Body of pancreas (tissue), 4 donors: ENCODE measurements around the gene CFAP45. TPM values are rescaled to one million over a fixed set of nuclear protein-coding genes. Genes with fewer than 3 reads are reported as not detected.
A peak's percentile ranks its signal among the peaks of the same experiment; 100 is the strongest.

Source experiments
- ATAC-seq: fragments of 150-250 bp; one replicate; pipeline ENCODE4 v1.9.1; 2016
- DNase-seq, 4 donors: peaks; one replicate each; pipeline ENCODE4 v3.0.0-alpha.2; 2019
- H3K27ac ChIP-seq, 4 donors: fragments of 200-600 bp; sonication (generic); 1 replicate in 3 of 4; 2 replicates in 1 of 4; pipeline versions ENCODE4 v1.5.1 to v1.6.1; 2016 to 2019; ENCODE audit warnings: mild to moderate bottlenecking in 1 of 4, mixed read lengths in 1 of 4, moderate library complexity in 1 of 4
- H3K27me3 ChIP-seq, 2 donors: fragments of 200-600 bp; sonication (generic); one replicate each; pipeline ENCODE4 v1.6.0; 2016; ENCODE audit warnings: mild to moderate bottlenecking in 1 of 2
- H3K36me3 ChIP-seq, 2 donors: fragments of 200-600 bp; sonication (generic); replicated peaks in 1 of 2; 2 replicates each; pipeline ENCODE4 v1.5.1; 2016; ENCODE audit warnings: low read depth in 2 of 2; ENCODE audit not compliant: insufficient read depth in 1 of 2
- H3K4me1 ChIP-seq: fragments of 200-600 bp; sonication (generic); one replicate; pipeline ENCODE4 v1.6.0; 2016
- H3K4me3 ChIP-seq, 2 donors: fragments of 200-600 bp; sonication (generic); 1 replicate in 1 of 2; 2 replicates in 1 of 2; pipeline ENCODE4 v1.5.1; 2016 to 2019
- H3K9me3 ChIP-seq, 3 donors: fragments of 200-600 bp; sonication (generic); 1 replicate in 2 of 3; 2 replicates in 1 of 3; pipeline ENCODE4 v1.5.1; 2016
- POLR2A ChIP-seq, 3 donors: fragments of 450-650 bp; IDR thresholded peaks; one replicate each; pipeline ENCODE4 v1.6.1; 2016; ENCODE audit warnings: antibody characterized with exemption in 3 of 3, mild to moderate bottlenecking in 2 of 3
- WGBS, 2 donors: methylation state at CpG; one replicate each; pipeline ENCODE4 v1.1.5; 2017; 5-methylcytosine and 5-hydroxymethylcytosine counted together
- intact Hi-C: fragments of 100-400 bp; cut with DNase I; formaldehyde crosslinking; loops from one replicate; pipeline ENCODE4 v1.15.1; 2023
- total RNA-seq, 2 donors: library from RNA; depleted of rRNA; stranded (reverse); fragments of >200 nt; gene quantifications; one replicate each; pipeline ENCODE4 v1.1.0, GENCODE V29; 2016
- TF ChIP-seq, protein P1 (sequence below), 7 experiments: fragments of 450-650 bp in 4 of 7; fragments of 200-600 bp in 3 of 7; sonication (generic) in 3 of 7; IDR thresholded peaks; one replicate each; pipeline ENCODE4 v1.5.1; 2016 to 2019; ENCODE audit warnings: antibody characterized with exemption in 7 of 7

CFAP45 gene
- total RNA-seq, 2 donors from 2014 or later: not detected

GRCh38 chr1:159879977-159880376 lies 20.0 kb downstream of the CFAP45 start:
- Histone ChIP-seq H3K36me3 (no peaks in the 10 kb centered on the region), H3K27ac (no peak overlapping the region), H3K9me3 (no peaks in the 10 kb centered on the region), H3K4me3 (no peak overlapping the region), H3K27me3 (no peaks in the 10 kb centered on the region), H3K4me1 (no peaks in the 10 kb centered on the region)
- intact Hi-C loops: no loop called here
- DNase-seq (no peak), ATAC-seq (no peak)
- WGBS, 2 donors: 79 to 80% methylated on average over 4 of the region's 4 CpGs
- TF ChIP-seq, protein P1, sequence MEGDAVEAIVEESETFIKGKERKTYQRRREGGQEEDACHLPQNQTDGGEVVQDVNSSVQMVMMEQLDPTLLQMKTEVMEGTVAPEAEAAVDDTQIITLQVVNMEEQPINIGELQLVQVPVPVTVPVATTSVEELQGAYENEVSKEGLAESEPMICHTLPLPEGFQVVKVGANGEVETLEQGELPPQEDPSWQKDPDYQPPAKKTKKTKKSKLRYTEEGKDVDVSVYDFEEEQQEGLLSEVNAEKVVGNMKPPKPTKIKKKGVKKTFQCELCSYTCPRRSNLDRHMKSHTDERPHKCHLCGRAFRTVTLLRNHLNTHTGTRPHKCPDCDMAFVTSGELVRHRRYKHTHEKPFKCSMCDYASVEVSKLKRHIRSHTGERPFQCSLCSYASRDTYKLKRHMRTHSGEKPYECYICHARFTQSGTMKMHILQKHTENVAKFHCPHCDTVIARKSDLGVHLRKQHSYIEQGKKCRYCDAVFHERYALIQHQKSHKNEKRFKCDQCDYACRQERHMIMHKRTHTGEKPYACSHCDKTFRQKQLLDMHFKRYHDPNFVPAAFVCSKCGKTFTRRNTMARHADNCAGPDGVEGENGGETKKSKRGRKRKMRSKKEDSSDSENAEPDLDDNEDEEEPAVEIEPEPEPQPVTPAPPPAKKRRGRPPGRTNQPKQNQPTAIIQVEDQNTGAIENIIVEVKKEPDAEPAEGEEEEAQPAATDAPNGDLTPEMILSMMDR (IDR thresholded peaks at IDR 0.05): no peak
- no peak for TF ChIP-seq POLR2A (IDR thresholded peaks at IDR 0.05)

- Histone ChIP-seq H3K27ac (no peak overlapping the region), H3K9me3 (no peaks in the 10 kb centered on the region), H3K27me3 (no peaks in the 10 kb centered on the region), H3K4me3 (no peak overlapping the region), H3K36me3 (no peaks in the 10 kb centered on the region), H3K4me1 (no peaks in the 10 kb centered on the region)
- intact Hi-C loops: no loop called here
- TF ChIP-seq, protein P1 (IDR thresholded peaks at IDR 0.05): no peak
- no peak for TF ChIP-seq POLR2A (IDR thresholded peaks at IDR 0.05)
- DNase-seq (no peak), ATAC-seq (no peak)
- 85 to 93% methylated on average over 3 of the region's 3 CpGs for WGBS, 2 donors
Observed at GRCh38 chr1:159879136-159879535, 20.8 kb downstream of the CFAP45 start.

DNA sequence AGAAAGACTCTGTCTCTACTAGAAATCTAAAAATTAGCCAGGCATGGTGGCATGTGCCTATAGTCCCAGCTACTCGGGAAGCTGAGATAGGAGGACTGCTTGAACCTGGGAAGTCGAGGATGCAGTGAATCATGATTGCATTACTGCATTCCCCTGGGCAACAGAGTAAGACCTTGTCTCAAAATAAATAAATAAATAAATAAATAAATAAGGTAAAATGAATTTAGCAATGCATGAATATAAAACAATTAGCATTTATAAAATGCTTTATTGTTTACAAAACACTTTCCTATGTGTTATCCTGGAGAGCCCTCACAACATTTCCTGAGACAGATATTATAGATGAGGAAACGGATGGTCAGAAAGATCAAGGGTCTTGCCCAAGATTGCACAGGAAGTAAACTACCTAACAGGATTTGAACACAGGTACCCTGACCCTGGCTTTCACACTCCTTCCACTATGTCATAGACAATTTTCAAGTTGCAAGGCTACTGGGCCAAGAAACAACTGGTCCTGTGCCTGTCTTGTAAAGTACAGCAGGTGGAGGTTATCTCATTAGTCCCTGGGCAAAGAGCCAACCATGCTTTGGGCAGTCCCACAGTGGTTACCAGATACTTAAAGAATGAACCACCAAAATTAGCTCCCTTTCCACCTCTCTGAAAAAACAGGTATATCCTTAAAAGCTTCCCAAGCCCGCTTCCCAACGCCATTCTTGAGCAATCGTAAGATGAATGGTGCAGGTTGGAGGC lies 22.1 kb downstream of the CFAP45 start:
- Histone ChIP-seq H3K27ac (no peak overlapping the region), H3K27me3 (no peaks in the 10 kb centered on the region), H3K9me3 (no peaks in the 10 kb centered on the region), H3K36me3 (no peaks in the 10 kb centered on the region), H3K4me1 (no peaks in the 10 kb centered on the region), H3K4me3 (no peak overlapping the region)
- ATAC-seq (peak; percentile 58), DNase-seq (peak; percentile 28 to 69 (median 48))
- TF ChIP-seq, protein P1 (IDR thresholded peaks at IDR 0.05): no peak
- no peak for TF ChIP-seq POLR2A (IDR thresholded peaks at IDR 0.05)
- 79 to 87% methylated on average over 6 of the region's 6 CpGs for WGBS, 2 donors
- intact Hi-C loops: no loop called here

DNA sequence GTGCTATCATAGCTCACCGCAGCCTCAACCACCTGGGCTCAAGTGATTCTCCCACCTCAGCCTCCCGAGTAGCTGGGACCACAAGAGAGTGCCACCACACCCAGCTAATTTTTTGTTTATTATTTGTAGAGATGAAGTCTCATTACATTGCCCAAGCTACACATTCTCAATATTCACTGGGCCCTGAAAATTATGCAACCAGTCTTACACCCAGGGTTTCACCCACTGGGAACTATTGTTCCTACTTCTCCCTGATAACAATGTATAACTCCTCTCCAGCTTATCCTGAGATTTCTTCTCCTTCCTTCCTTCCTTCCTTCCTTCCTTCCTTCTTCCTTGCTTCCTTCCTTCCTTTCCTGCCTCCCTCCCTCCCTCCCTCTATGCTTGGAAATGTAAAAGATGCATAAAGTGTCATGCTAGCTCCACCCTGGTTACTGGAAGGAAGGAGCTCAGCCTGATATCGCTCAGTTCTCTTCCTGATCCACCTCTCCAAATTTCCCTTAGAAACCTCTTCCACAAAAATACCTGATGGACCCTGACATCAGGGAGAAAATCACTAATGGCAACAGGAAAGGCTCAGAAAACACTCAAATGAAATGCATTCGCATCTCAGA lies 26.3 kb downstream of the CFAP45 start:
- Histone ChIP-seq H3K27ac (no peak overlapping the region), H3K4me1 (peaks cover 2% of the 10 kb centered on the region), H3K27me3 (no peaks in the 10 kb centered on the region), H3K36me3 (no peaks in the 10 kb centered on the region), H3K4me3 (no peak overlapping the region), H3K9me3 (no peaks in the 10 kb centered on the region)
- ATAC-seq (no peak), DNase-seq (no peak)
- TF ChIP-seq, protein P1 (IDR thresholded peaks at IDR 0.05): no peak
- no peak for TF ChIP-seq POLR2A (IDR thresholded peaks at IDR 0.05)
- 88 to 92% methylated on average over 4 of the region's 4 CpGs for WGBS, 2 donors
- intact Hi-C loops: no loop called here
